UCSD-AML1 (cell line): ENCODE results near the gene HHLA2.
"Not testable (repeated sequence)": the region's sequence is repeated elsewhere in the genome, so short reads cannot be mapped to it uniquely, and the experiment has no call there.

Experiments
- DNase-seq: peaks from one replicate; lab custom pipeline; 2025; ENCODE audit not compliant: unreplicated experiment; lab: John Stamatoyannopoulos, UW

The HHLA2 gene, protein sequence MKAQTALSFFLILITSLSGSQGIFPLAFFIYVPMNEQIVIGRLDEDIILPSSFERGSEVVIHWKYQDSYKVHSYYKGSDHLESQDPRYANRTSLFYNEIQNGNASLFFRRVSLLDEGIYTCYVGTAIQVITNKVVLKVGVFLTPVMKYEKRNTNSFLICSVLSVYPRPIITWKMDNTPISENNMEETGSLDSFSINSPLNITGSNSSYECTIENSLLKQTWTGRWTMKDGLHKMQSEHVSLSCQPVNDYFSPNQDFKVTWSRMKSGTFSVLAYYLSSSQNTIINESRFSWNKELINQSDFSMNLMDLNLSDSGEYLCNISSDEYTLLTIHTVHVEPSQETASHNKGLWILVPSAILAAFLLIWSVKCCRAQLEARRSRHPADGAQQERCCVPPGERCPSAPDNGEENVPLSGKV

DNA sequence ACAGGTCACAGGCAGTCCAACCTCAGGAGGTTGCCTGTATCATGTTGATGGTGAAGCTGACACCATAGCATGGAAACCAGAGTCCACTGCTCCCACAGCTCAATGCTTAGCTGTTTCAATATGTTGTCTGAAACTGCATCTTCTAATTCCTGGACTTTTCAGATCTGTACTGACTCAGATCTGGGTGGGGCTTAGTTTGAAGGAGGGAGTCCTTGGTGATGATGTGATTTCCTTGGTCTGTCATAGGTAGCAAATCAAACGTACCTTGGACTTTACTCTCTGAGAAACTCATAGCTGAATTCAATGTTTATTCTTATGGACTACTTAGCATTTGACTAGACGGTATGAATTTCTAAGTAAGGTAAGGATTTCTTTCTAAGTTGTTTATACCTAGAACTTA, at the start of gene HHLA2:
TSS of gene HHLA2 (plus strand) at position 310 of the 400 bp plus-strand sequence. CDS start 55,266 bp downstream, outside the sequence.
- no peak for DNase-seq

DNA sequence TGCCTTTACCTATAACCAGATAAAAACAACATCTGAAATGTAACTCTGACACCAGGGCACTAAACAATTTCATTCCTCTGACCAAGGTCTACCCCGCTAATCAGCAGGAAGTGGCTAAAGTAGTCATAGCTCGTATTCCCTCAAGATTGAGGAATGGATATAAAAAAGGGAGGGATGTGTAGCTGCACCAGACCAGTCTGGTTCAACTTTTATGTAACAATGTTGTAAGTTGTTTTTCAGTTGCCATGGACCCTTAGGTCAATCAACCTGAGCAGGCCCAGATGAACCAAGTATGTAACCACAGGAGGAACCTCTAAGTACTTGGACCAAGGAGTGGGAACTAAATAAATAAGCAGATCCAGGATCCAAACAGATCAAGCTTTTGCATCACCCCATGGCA, 45.7 kb upstream of the HHLA2 start:
- no peak for DNase-seq

DNA sequence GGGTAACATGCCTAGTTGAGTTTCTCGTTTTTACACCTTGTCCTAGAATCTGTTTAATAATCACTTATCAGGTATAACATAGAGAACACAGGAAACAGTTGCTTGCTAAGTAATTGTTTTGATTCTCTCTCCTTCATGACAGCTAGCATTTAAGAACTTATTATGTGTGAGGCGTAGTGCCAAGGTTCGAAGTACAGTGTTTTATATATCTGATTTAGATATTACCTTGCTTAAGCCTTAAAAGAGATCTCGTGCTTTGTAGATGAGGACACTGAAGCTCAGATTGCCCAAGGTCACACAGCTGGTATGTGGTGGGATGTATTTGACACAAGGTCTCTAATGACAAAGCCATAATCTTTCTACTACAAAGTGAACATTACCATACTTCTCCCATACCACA, 45.1 kb upstream of the HHLA2 start:
- DNase-seq: no peak

DNA sequence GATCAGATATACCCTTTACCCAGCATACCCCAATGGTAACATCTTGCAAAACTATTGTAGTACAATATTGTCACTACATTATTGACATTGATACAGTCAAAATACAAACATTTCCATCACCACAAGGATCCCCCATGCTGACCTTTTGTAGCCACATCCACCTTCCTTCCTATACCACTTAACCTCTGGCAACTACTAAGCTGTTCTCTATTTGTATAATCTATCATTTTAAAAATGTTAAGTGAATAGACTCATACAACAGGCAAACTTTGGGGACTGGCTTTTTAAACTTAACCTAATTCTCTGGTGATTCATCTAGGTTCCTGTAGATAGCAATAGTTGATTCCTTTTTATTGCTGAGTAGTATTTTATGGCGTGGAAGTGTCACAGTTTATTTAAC, 44.5 kb upstream of the HHLA2 start:
- DNase-seq: no peak

DNA sequence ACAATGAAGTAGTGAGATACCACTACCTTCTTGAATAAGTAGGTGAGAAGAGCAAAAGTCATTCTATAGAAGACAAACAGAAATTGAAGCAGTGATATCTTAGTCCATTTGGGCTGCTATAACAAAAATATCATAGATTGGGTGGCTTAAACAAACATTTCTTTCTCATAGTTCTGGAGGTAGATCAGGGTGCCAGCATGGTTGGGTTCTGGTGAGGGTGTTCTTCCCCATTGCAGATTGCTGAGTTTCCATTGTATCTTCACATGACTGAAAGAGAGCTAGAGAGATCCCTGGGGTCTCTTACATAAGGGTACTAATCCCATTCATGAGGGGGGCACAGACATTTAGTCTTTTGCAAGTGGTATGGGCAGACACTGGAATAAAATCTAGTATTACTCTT, 41.2 kb upstream of the HHLA2 start:
- DNase-seq: no peak

DNA sequence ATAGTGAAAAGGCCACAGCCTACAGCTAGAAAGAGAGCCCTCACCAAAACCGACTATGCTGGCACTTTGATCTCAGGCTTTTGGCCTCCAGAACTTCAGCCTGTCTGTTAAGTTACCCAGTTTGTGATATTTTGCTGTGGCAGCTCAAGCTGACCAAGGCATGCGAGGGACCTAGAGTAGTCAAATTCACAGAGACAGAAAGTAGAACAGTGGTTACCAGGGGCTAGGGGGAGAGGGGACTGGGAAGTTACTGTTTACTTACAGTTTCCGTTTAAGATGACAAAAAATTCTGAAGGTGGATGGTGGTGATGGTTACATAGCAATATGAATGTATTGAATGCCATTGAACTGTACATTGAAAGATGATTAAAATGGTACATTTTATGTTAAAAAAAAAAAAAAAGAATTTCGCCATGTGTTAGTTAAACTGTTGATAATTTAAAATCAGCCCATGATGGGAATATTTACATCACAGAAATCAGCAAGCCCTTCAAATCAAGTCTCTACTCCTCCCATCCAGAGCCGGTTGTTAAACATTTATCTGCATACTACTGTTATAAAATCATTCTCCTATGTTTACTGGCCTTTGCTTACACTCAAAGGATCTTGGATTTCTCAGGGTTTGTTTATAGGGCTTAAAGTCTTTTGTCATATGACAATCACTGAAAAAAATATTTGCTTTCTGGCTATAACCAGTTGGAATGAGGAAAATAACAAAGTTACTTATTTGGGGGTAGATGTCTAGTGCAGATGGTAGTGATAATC, 31.6 kb upstream of the HHLA2 start:
- not testable (repeated sequence) for DNase-seq

DNA sequence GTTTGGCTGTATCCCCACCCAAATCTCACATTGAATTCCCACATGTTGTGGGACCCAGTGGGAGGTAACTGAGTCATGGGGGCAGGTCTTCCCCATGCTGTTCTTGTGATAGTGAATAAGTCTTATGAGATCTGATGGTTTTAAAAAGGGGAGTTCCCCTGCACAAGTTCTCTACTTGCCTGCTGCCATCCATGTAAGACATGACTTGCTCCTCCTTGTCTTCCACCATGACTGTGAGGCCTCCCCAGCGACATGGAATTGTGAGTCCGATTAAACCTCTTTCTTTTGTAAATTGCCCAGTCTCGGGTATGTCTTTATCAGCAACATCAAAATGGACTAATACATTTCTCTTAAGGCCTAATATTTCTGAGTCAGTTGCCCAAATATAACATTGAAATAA, 28.1 kb upstream of the HHLA2 start:
- not testable (repeated sequence) for DNase-seq

DNA sequence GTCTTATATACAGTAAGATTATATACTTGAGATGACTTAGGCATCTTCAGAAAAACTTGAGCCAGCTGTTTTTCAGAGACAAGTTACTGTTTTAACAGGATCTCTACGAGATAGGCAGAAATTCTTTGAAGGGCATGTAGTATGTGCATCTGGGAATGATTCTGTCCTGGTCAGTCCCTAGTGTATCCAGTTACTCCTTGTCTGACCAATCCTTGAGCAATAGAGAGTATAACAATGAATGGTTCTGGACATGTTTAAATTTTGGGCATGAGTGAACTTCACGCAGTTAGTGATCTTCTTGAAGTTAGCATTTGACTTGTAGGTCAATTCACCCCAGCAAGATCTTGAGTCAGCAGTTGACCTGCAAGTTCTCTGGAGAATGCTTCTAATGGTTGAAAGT, 24.7 kb upstream of the HHLA2 start:
- no peak for DNase-seq

DNA sequence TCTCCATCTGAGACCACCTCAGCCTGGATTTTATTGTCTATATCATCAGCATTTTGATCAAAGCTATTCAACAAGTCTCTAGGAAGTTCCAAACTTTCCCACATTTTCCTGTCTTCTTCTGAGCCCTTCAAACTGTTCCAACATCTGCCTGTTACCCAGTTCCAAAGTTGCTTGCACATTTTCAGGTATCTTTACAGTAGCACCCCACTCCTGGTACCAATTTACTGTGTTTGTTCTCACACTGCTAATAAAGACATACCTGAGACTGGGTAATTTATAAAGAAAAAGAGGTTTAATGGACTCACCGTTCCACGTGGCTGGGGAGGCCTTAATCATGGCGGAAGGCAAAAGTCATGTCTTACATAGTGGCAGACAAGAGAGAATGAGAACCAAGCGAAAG, 17.3 kb upstream of the HHLA2 start:
- DNase-seq: not testable (repeated sequence)

DNA sequence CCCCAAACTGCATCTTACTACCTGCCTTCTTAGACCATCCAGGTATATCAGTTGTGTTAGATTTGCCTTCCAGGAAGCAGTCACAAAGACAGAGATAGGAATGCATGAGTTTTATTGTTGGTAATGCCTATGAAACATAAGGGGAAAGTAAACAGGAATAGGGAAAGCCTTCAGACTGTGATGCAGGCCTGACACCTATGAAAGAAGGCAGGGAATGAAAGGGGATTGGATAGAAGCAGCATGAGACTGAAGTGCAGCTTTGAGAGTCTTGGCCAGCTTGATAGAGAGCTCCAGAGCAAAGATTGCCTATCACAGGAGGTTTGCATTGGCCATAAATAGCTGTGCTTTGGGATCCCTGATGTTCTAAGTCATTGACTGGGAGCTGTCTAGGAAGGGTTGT, 15.9 kb upstream of the HHLA2 start:
- no peak for DNase-seq

DNA sequence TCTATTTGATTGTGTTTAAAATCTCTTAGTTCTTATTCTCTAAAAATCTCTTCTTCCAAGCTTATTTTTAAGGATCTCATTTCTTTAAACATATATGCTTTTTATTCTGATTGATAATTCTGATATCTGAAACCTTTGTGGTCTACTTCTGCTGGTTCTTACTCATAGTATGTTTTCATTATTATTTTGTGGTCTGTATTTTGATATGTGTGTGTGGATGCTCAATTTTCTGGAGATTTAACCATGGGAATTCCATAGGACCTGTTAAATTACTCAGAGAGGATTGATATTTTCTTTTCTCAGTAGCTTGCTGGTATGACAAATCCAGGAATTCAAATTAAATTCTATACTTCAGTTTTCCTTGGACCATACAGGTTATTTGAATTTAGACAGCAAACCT, 14.7 kb upstream of the HHLA2 start:
- DNase-seq: no peak

DNA sequence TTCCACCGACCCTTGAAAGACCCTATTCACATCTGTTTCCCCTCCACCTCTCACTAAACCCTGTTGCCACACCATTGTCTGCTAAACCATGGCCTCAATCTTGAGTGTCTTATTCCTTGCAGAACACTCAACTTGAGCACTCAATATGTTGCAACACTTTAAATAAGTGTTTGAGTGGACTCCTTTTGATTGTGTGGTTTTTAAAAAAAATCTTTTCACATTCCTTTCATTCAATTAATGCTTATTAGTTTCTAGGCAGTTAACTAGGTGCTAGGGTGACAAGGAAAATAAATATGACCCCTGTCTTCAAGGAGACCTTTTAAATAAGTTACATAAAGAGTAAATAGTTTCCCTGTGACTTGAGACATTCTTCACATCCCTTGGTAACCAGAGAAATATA, 13.3 kb upstream of the HHLA2 start:
- no peak for DNase-seq

DNA sequence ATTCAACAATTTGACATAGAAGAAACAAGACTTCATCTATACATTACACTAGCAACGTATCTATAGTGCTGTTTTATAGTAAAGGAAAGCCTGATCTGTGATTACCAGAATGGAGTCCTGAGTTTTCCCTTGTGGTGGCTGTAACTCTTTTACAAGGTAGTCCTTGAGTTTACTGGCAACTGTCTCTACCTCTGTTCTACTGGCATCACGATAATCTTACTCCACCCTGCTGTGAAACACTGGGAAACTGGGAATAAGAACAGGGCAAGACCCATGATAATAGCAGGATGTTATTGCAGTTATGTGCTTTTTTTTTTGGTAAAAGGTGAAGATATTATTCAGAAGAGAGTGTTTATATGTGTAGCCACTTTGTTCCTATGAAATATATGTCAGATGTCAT, 12.4 kb upstream of the HHLA2 start:
- DNase-seq: no peak

DNA sequence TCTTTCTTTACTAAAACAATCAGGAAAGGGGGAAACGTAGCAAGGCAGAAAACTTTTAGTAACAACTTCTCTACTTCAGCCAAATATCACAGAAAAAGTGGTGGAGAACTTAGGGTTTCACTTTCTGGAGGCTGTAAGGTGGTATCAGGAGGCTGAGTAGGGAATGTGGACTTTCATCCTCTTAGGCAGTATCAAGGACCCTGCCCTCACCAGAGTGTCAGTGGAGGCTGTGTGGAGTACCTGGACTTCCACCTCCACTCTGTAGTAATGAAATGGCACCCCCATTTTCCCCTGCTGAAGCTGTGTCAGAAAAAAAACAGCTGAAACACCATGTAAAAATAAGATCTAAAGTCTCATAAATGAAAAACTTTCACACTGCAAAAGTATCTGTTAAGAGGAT, 11.2 kb upstream of the HHLA2 start:
- DNase-seq: no peak

DNA sequence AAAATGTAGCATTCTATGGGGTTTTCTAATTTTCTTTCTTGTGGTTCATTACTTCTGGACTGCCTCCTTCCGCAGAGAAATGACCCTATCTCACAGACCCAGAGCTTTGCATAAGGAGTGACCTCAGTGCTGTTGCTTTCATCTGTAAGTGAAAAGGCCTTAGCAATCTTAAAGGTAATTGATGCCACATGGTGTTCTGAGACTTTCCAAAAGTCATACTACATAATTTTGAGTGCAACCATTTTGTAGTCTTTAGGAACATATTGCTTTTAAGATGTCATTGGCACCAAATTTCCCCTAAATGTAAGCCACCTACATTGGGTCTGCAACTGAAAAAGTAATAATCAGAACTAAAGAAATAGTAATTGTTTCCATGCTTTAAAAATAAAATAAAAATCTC, 9.2 kb upstream of the HHLA2 start:
- DNase-seq: no peak

DNA sequence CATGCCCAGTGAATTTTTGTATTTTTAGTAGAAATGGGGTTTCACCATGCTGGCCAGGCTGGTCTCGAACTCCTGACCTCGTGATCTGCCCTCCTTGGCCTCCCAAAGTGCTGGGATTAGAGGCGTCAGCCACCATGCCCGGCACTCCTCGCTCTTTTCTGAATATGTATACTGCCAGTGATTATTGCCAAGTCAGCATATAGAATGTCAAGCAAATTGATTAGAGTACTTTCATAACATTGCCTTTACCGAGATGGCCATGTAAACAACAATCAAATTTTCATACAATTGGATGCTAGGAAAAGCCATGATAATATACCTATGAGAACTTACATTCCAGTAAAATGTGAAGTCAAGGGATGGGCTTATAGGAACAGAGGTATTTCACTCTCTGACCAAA, 8.2 kb upstream of the HHLA2 start:
- not testable (repeated sequence) for DNase-seq

DNA sequence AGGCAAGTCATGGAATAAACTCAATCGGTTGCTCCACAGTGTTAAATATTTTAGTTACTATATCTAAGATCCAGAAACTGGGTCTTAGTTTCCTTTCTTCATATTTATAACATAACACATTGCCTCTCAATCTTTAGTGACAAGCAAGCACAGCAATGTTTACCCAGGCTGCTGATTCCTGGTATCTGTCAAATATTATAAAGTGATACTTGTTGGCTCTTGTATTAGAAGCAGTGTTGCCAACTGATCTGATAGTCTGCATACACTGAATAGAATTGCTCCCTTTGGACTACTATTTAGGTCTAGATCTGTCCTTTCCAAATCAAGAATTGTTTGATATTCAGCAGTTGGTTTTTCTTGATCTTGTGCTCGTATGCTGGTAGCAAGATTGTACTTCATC, 7.2 kb upstream of the HHLA2 start:
- no peak for DNase-seq

DNA sequence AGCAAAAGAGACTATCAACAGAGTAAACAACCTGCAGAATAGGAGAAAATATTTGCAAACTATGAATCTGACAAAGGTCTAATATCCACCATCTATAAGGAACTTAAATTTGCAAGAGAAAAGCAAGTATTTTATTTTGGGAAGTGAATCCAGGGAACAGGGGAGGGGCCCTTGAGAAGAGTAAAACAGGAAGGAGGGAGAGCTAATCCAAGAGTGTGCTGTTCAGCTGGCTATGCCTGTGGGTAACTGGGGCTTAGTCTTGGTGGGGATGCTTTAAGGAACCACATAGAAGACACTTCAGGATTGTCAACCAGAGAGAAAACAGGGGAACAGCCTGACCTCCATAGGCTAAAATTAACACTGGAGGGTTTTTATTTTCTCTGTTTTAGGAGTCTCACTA, 3.9 kb upstream of the HHLA2 start:
- DNase-seq: no peak

DNA sequence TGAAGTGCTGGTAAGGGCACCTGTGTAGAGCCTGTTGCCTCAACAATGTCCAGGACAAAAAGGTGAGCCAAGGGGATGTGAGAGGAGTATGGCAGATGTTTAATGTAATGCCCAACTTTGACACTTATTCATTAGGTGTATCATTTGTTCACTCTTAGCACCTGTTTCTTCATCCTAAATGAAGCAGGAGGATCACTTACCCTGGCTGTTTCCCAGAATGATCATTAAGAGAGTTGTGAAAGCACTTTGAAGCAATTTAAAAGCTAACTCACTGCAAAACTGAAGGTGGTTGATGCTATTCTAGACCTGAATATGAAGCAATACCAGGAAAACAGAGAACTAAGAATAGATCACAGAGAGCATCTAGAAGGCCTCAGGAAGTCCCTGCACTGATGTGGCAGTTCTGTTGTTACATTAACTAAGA, 3.4 kb upstream of the HHLA2 start:
- no peak for DNase-seq

DNA sequence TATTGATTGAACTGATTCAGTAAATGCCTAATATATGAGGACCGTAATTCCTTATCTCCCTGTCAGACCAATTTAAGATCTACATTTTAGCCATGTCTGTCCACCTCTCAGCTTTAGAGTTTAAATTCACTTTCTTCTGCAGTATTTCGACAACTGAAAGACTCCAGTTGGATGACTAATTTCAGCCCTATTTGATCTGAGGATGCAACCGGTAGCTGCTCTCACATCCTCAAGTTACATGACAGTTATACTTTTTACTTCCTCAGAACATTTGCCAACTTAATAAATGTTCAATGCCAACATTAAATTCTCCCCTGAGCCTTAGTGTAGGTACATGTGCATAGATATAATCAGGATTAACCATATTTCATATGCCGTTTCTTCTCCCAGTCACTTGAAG, 2.5 kb upstream of the HHLA2 start:
- no peak for DNase-seq

DNA sequence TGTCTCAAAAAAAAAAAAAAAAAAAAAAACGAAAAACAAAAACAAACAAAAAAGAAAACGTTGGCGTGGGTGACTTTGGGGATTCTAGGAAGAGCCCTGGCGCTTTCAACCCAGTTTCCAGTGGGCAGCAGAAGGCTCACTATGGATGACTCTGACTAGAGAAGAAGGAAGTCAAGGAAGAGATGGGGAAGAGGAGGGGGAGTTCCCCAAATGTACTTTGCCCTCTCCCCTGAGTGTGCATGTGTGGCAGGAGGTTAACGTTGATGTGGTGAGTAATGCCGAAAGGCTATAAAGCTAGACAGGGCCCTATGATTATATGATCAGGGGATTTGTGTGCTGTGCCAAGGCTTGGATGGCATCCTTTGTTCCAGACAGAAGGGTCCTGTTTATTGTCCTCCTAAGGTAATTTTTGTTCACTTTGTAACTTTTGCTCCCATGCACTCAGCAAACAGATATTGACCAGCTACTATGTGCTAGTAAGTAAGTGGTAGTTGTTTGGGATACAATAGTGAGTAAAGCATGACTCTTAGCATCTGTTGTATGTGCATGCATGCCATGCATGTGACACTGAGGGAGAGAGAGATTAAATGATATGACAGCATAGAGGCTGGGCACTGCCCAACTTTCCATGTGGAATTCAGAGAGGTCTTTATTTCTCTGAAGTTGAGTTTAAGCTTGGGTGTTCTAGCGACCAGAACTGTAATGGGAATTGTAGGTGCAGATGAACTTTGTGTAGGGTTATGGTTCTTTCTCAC, 750 bp upstream of the HHLA2 start:
- no peak for DNase-seq

DNA sequence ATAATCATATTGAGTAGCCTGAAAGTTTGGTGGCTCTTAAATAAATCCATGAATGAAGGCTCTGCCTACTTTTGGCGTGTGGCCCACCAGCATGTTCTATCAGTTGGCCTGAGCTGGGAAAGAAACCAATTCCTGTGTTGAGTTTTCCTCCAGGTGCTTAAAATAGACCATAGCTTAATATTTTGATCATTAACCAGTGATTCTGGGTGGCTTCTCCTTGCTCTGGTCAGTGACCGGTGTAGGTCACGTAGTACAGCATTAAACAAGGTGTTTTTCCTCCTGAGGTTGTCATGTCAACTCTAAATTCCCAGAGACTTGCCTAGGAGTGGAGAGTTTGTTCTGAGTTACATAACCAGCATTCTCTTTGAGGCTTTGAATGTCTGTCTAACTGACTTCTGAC, 1.3 kb downstream of the HHLA2 start:
- no peak for DNase-seq
